ENCODE data around the gene ZNF32. TPM values are rescaled to one million over a fixed set of nuclear protein-coding genes. Genes with fewer than 3 reads are reported as not detected.

Gene ZNF32
- total and polyA plus RNA-seq, 2 of the 4 experiments (the other 2 are of a cell fraction) = 30.1 to 31.2 TPM

DNA sequence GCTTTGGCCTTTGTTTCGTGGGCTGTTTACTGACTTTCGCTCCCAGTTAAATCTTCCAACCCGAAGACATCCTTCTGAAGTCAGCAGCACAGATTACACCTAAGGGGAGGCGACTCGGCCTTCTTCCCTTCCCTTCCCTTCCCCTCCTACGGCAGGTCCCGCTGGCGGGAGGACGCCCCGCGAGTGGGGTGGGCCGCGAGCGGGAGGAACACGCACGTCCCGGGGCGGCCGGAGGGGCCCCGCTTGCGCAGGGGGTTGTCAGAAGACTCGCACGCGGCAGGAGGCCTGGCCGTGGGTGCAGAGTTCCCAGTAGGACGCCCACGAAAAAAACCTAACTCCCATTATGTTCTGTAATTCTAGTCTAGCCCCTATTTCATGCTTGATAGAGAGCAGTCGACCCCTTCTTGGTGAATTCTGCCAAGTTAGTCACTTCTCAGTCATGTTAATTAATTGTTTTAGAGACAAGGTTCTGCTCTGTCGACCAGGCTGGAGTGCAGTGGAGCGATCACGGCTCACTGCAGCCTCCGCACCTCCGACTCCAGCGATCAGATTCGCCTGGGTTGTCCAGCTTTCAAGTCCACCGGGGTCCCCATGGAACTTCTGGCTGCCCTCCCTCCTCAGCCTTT is 19.2 kb upstream of the ZNF32 start:
- H2BK120ac ChIP-seq (ENCODE audit: low read depth, low read length) = no peak overlapping the region
- H3K27me3 ChIP-seq (ENCODE audit: control insufficient read depth, insufficient read depth, low read length) = peaks cover 2% of the 10 kb centered on the region; the same call in 1 of the 2 replicates
- H4K91ac ChIP-seq (ENCODE audit: insufficient read depth, low read depth, low read length) = no peak overlapping the region
- no peaks in the 10 kb centered on the region; the same call in 1 of the 2 replicates for H3K4me1 ChIP-seq (ENCODE audit: control insufficient read depth, insufficient read depth, low read length)
- H3K9ac ChIP-seq (ENCODE audit: low read depth, low read length) = 0 out of 2 replicates have a peak overlapping the region, but pooled peaks have one; percentile 5
- H4K5ac ChIP-seq (ENCODE audit: low read depth, low read length) = no peak overlapping the region
- dilution Hi-C loops (cut with HindIII; ENCODE audit: low sequenced_read_pairs, unreplicated experiment) (no loop called here), in situ Hi-C loops (cut with MboI; ENCODE audit: low sequenced_read_pairs) (no loop called here), intact Hi-C loops (cut with micrococcal nuclease) (no loop called here)
- no peak overlapping the region for H3K4me3 ChIP-seq (ENCODE audit: insufficient read depth, low read depth, low read length)
- no peak overlapping the region for H3K27ac ChIP-seq (ENCODE audit: insufficient read depth, low read length)
- peak overlapping the region; percentile 87 for H2AFZ ChIP-seq (replicated peaks; ENCODE audit: low read length, poor library complexity)
- H3K36me3 ChIP-seq (ENCODE audit: control insufficient read depth, insufficient read depth, low read length) = no peaks in the 10 kb centered on the region
- H3K9me3 ChIP-seq (ENCODE audit: control insufficient read depth, insufficient read depth, low read length) = no peaks in the 10 kb centered on the region
- no TSS peak for BruUV-seq (replicated peaks)
- ATAC-seq (ENCODE audit: low read depth) (no peak), DNase-seq (no peak)
- H3K14ac ChIP-seq (replicated peaks; ENCODE audit: low read depth, low read length) = no peak overlapping the region
- H3K9me1 ChIP-seq (ENCODE audit: insufficient read depth, low read length) = no peaks in the 10 kb centered on the region
- TF ChIP-seq FOS (IDR thresholded peaks at IDR 0.05; ENCODE audit: low read depth, low read length) = no peak
- no peak for TF ChIP-seq BHLHE40 (IDR thresholded peaks at IDR 0.05; ENCODE audit: low read depth, low read length)
- no peak for TF ChIP-seq RFX5 (IDR thresholded peaks at IDR 0.05; ENCODE audit: low read depth, low read length)
- TF ChIP-seq POLR2A (IDR thresholded peaks at IDR 0.05; ENCODE audit: low read depth, low read length) = no peak
- TF ChIP-seq, protein P1, sequence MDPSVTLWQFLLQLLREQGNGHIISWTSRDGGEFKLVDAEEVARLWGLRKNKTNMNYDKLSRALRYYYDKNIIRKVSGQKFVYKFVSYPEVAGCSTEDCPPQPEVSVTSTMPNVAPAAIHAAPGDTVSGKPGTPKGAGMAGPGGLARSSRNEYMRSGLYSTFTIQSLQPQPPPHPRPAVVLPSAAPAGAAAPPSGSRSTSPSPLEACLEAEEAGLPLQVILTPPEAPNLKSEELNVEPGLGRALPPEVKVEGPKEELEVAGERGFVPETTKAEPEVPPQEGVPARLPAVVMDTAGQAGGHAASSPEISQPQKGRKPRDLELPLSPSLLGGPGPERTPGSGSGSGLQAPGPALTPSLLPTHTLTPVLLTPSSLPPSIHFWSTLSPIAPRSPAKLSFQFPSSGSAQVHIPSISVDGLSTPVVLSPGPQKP (IDR thresholded peaks at IDR 0.05; ENCODE audit: borderline replicate concordance, low read depth, low read length) = no peak
- TF ChIP-seq NFE2L2 (IDR thresholded peaks at IDR 0.05; ENCODE audit: low read depth, low read length) = no peak
- no peak for TF ChIP-seq RCOR1 (IDR thresholded peaks at IDR 0.05; ENCODE audit: insufficient replicate concordance, low read length)
- TF ChIP-seq MAFK (IDR thresholded peaks at IDR 0.05; ENCODE audit: low read depth, low read length) = no peak
- TF ChIP-seq, protein P2, sequence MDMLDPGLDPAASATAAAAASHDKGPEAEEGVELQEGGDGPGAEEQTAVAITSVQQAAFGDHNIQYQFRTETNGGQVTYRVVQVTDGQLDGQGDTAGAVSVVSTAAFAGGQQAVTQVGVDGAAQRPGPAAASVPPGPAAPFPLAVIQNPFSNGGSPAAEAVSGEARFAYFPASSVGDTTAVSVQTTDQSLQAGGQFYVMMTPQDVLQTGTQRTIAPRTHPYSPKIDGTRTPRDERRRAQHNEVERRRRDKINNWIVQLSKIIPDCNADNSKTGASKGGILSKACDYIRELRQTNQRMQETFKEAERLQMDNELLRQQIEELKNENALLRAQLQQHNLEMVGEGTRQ (IDR thresholded peaks at IDR 0.05; ENCODE audit: low read depth, low read length) = no peak
- no peak for TF ChIP-seq SMC3 (IDR thresholded peaks at IDR 0.05; ENCODE audit: low read depth, low read length)
- no peak for TF ChIP-seq MAZ (IDR thresholded peaks at IDR 0.05; ENCODE audit: borderline replicate concordance, low read depth, low read length)
- TF ChIP-seq MXI1 (IDR thresholded peaks at IDR 0.05; ENCODE audit: borderline replicate concordance, low read depth, low read length) = no peak
- TF ChIP-seq, protein P3, sequence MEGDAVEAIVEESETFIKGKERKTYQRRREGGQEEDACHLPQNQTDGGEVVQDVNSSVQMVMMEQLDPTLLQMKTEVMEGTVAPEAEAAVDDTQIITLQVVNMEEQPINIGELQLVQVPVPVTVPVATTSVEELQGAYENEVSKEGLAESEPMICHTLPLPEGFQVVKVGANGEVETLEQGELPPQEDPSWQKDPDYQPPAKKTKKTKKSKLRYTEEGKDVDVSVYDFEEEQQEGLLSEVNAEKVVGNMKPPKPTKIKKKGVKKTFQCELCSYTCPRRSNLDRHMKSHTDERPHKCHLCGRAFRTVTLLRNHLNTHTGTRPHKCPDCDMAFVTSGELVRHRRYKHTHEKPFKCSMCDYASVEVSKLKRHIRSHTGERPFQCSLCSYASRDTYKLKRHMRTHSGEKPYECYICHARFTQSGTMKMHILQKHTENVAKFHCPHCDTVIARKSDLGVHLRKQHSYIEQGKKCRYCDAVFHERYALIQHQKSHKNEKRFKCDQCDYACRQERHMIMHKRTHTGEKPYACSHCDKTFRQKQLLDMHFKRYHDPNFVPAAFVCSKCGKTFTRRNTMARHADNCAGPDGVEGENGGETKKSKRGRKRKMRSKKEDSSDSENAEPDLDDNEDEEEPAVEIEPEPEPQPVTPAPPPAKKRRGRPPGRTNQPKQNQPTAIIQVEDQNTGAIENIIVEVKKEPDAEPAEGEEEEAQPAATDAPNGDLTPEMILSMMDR (conservative IDR thresholded peaks at IDR 0.05; ENCODE audit: low read depth, low read length) = no peak
- TF ChIP-seq CHD1 (IDR thresholded peaks at IDR 0.05; ENCODE audit: low read depth, low read length) = no peak
- TF ChIP-seq CEBPB (IDR thresholded peaks at IDR 0.05; ENCODE audit: low read depth, low read length) = no peak
- TF ChIP-seq RAD21 (IDR thresholded peaks at IDR 0.05; ENCODE audit: low read length) = no peak
- CTCF ChIA-PET = no interaction called here
- no peaks in the 10 kb centered on the region for H4K20me1 ChIP-seq (ENCODE audit: insufficient read depth, low read length)
- no peak overlapping the region for H2AK5ac ChIP-seq (ENCODE audit: low read depth, low read length)
- H3K79me1 ChIP-seq (ENCODE audit: low read depth in 1 of 2, low read length in 2 of 2) = no peaks in the 10 kb centered on the region
- POLR2A ChIA-PET (ENCODE audit: unreplicated experiment) = no interaction called here
- H2AK9ac ChIP-seq (replicated peaks; ENCODE audit: low read depth, low read length, poor library complexity) = peak overlapping the region; percentile 20
- H2BK20ac ChIP-seq (ENCODE audit: low read depth, low read length) = no peak overlapping the region
- no peak overlapping the region for H3K23ac ChIP-seq (ENCODE audit: low read depth, low read length)
- H3K4me2 ChIP-seq (ENCODE audit: low read depth, low read length) = no peak overlapping the region
- WGBS, 2 experiments (ENCODE audit: extremely low coverage in 2 of 2, insufficient read length in 1 of 2) = 84% methylated on average over 5 of the region's 36 CpGs; no CpG with 5 or more reads in 1 of the 2 experiments
- no peak overlapping the region for H2BK5ac ChIP-seq (ENCODE audit: low read depth, low read length, poor library complexity, severe bottlenecking)
- no peak overlapping the region for H3K4ac ChIP-seq (ENCODE audit: low read depth, low read length)
- no peak overlapping the region for H2BK15ac ChIP-seq (ENCODE audit: low read depth, low read length)
- no peak overlapping the region for H3K18ac ChIP-seq (ENCODE audit: low read depth, low read length)
- H3K56ac ChIP-seq (ENCODE audit: extremely low read depth, insufficient read depth, low read length) = no peak overlapping the region
- H4K8ac ChIP-seq (ENCODE audit: low read depth in 2 of 2, low read length in 2 of 2) = no peak overlapping the region
